NCI-H774 (cell line): Measurements from ENCODE around the gene GRIN2B.

ENCODE experiments used
- DNase-seq: peaks from one replicate; lab custom pipeline; 2025; lab: John Stamatoyannopoulos, UW

GRIN2B gene

DNA sequence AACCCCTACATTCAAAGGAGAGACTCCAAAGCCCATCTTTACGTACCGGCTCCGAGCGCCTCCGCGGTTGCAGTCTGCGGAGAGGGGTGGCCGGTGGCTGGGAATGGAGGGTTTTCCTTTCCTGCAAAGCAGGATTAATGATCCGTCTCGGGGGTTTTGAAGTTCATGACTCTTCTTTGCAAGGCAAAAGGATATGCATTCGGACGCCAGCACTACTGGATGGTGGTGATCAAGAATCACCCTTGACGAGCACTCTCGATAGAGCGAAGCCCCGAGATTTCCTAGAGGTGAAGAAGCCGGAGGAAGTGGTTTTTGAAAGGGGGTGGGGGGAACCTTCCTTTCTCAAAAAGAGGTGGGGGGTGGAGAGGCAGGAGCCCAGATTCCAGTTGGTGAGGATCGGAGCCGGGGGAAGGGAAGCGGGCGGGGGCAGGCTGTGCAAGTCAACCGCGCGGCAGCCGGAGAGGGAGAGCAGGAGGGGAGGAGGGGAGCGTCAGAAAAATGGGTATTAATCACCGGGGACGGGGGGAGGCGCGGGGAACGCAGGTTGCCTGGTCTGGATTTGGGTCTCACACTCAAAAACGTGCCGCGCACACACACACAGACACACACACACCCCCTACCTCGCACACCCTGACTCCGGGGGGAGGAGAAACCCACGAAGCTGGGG lies at the start of gene GRIN2B:
Gene GRIN2B, minus strand, starts transcription at position 307 of the 667 bp plus-strand sequence. CDS start 115,394 bp downstream, outside the sequence.
- no peak for DNase-seq

GRCh38 chr12:14026537-14026936 lies 45.1 kb upstream of the GRIN2B start:
- no peak for DNase-seq

- no peak for DNase-seq
Measured at GRCh38 chr12:14024591-14024990, 43.2 kb upstream of the GRIN2B start.

GRCh38 chr12:14018080-14018479 lies 36.7 kb upstream of the GRIN2B start:
- DNase-seq = no peak

DNA sequence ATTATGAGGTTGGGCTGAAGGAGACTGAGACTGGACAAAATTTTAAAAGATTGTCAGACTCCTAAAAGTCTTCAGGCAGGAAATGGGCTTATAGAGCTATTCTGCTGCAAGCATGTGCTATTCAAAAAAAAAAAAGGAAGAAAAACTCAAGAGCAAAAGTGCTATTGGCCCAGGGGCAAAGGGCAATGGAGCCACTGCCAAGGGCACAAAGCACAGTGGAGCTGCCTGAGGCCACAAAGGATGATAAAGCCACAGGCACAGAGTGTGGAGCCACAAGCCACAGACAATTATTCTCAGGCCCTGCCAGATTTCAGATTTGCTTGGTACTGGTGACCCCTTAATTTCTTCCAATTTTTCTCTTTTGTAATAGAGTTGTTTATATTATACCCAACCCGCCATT lies 29.6 kb upstream of the GRIN2B start:
- no peak for DNase-seq

DNA sequence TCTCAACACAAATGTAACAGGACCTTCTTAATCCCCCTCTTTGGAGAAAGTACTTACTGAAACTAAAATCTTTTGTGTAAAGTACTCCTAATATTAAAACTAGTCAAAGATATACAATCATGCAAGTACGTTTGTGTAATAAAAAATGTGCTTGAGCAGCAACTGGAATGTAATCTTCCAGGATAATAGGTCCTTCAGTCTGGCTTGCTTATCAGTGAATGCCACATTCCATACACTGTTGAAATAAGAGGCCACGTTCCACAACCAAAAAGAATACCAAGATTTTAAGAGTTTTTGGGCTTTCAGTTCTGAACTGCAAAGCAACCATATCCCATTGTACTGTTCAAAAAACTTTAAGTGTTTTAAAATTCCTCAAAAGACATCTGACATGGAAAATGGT lies 26.2 kb upstream of the GRIN2B start:
- no peak for DNase-seq

GRCh38 chr12:13992585-13992984 lies 11.2 kb upstream of the GRIN2B start:
- DNase-seq = no peak

- DNase-seq = no peak
Measured at GRCh38 chr12:13992106-13992505, 10.7 kb upstream of the GRIN2B start.

- no peak for DNase-seq
Measured at GRCh38 chr12:13986031-13986430, 4.6 kb upstream of the GRIN2B start.

GRCh38 chr12:13981990-13982389 lies 588 bp upstream of the GRIN2B start:
- no peak for DNase-seq

DNA sequence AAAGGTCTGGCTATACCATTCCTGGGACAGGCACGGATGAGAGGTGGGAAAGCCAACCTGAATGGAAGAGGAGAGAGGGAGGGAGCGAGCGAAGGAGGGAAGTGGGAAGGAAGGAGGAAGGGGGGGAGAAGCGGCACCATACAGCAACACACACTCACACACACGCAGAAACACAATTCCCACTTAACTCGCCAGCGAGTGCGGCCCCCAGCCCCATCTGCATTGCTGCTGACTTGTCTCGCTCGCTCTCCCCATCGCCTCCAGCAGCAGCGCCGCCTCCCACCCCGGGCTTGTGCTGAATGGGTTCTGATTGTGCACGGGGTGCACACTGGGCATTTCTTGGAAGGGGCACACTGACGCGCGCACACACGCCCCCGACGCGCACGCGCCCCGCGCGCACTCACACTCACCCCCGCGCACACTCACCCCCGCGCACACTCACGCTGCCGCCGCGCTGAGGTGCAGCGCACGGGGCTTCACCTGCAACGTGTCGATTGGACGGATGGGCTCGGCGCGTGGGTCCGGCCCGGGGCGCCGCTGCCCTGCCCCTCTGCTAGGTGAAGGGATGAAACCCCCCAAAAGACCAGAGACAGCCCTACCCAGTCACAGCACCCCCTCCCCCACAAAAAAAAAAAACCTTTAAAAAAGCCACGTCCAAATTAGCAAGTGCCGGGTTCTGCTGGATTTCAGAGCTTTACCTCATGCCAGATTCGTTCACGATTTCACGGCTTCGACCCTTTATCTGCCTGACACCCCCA lies 685 bp downstream of the GRIN2B start:
- DNase-seq = no peak

- no peak for DNase-seq
Measured at GRCh38 chr12:13979772-13980378, 1.5 kb downstream of the GRIN2B start.

- DNase-seq = no peak
Measured at GRCh38 chr12:13978876-13979275, 2.5 kb downstream of the GRIN2B start.

GRCh38 chr12:13976880-13977279 lies 4.5 kb downstream of the GRIN2B start:
- DNase-seq = no peak

- DNase-seq = no peak
Measured at GRCh38 chr12:13976028-13976584, 5.3 kb downstream of the GRIN2B start.

DNA sequence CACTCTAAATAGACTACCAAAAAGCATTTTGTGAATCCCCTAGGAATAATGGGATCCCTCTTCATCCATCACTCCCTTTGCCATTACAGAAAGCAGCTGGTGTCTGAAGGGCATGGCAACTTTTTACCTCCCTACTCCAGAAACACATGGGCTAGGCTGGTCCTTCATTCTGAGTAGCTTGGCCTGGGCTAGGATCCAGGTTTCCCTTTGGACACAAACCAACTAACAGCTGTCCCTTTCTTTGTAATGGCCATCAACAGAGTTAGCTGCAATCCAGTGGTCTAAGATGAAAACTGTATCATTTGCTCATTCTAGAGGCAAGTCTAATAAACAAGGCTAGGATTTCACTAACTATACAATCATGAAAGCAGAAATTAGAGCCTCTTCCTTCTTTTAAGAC lies 7.4 kb downstream of the GRIN2B start:
- no peak for DNase-seq

GRCh38 chr12:13970803-13971202 lies 10.6 kb downstream of the GRIN2B start:
- no peak for DNase-seq

- DNase-seq = no peak
Measured at GRCh38 chr12:13968281-13968680, 13.1 kb downstream of the GRIN2B start.

DNA sequence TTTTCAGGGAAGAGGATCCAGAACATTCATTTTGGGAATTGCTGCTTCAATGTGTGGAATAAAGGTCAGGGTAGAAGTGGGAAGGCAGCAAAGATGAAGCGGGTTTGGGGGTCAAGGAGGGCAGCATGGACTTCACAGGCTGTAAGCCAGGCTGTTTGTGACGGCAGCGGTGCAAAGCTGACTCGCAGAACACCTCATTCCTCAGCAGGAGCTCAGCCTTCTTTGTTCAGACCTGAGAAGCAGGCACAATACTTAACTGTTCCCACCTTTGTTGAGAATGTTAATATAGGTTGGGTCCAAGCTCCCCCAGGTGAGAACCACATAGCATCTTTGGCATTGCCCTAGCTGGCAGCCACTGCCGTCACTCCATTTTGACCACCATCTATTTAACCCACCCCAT lies 16.7 kb downstream of the GRIN2B start:
- no peak for DNase-seq

- DNase-seq = no peak
Measured at GRCh38 chr12:13962699-13963098, 18.7 kb downstream of the GRIN2B start.

GRCh38 chr12:13961971-13962370 lies 19.4 kb downstream of the GRIN2B start:
- no peak for DNase-seq

- DNase-seq = no peak
Measured at GRCh38 chr12:13959131-13959723, 22.2 kb downstream of the GRIN2B start.

GRCh38 chr12:13957576-13957975 lies 23.8 kb downstream of the GRIN2B start:
- DNase-seq = no peak
